IPS-NIHi7 (cell line): ENCODE measurements around the gene PPP3CA.
"Not testable (repeated sequence)": the region's sequence is repeated elsewhere in the genome, so short reads cannot be mapped to it uniquely, and the experiment has no call there.

ENCODE experiments used
- DNase-seq: peaks from one replicate; pipeline ENCODE4 v3.0.0; 2012; ENCODE audit warnings: mixed read lengths; ENCODE audit errors: extremely low spot score

PPP3CA gene

DNA sequence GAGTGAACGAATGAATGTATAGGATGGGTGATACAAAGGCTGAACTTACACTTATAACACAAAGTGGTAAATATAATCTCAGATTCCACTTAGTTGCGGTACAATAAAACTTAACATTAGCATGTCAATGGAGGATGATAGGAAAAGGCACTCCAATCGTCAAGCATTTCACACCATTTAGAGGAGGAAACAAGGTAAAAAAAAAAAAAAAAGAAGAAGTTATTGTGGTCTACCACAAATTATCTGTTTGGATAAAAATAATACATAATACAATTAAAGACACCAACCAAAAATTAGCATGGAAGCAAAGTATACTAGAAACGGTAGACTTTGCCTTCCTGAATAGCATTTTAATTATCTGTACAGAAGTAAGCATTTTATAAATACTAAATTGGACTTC lies 205.5 kb downstream of the PPP3CA start:
- DNase-seq = no peak

DNA sequence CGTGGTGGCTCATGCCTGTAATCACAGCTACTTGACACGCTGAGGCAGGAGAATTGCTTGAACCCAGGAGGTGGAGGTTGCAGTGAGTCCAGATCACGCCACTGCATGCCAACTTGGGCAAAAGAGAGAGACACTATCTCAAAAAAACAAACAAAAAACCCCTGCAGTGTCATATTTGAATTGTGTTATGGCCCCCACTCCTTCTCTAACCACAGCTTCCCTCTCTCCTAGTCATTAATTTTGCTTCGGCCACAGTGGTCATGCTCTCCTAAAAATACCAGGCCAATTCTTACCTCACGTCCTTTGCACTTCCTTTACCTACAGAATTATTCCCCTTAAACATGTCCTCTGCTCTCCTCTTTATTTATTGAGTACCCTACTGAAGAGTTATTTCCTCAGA lies 206.1 kb downstream of the PPP3CA start:
- DNase-seq = no peak

DNA sequence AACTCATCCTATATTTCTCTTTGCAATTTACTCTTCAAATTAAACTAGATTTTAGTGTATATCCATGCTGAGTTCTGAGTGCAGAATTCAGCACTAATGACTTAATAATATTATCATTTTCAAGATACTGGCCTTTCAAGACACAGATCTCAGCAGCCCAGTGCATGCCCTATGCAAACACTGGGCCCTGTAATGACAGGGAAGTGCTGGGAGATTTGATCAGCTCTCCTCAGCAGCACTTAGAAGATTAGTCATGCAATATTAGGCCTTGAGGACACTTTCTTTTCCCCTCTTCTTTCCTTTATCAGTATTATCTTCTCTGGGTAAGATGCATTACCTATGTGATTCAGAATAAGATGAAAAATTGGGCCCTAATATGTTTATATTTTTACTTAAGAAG lies 207.1 kb downstream of the PPP3CA start:
- DNase-seq = no peak

DNA sequence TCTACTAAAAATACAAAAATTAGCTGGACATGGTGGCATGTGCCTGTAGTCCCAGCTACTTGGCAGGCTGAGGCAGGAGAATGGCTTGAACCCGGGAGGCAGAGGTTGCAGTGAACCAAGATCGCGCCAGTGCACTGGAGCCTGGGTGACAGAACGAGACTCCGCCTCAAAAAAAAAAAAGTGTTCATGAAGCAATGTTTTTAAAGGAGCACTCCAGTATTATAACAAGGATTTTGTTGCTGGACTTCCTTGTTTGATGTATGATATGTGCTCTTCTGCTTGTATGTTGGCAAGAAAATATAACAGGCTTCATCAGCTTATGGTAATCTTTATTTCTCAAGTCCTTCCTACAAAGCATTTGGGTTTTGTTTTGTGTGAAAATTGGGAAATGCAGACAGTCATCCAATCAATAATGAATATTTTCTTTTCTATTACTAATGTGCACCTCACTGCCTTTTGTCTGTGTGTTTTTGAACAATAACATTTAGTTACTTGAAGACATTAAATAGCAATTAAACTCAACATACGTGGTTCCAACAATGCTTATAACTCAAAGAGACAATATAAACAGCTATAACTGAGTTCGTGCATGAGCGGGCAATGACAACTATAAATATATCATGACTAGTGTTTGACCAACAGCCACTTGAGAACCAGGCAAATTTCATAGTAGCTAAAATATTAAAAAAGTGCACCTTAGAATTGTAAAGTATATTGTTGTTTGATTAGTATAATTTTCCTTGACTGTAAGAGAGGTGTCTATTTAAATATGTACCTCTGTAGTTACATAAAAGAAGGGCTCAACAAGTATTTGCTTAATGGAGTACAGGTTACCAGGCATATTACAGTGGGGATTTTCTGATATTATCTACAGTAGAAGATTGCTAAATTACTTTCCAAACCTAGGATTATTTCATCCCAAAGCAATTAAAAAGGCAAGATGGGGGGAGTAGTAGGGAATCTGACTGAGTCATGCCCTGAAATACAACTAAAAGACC lies 210.7 kb downstream of the PPP3CA start:
- no peak for DNase-seq

DNA sequence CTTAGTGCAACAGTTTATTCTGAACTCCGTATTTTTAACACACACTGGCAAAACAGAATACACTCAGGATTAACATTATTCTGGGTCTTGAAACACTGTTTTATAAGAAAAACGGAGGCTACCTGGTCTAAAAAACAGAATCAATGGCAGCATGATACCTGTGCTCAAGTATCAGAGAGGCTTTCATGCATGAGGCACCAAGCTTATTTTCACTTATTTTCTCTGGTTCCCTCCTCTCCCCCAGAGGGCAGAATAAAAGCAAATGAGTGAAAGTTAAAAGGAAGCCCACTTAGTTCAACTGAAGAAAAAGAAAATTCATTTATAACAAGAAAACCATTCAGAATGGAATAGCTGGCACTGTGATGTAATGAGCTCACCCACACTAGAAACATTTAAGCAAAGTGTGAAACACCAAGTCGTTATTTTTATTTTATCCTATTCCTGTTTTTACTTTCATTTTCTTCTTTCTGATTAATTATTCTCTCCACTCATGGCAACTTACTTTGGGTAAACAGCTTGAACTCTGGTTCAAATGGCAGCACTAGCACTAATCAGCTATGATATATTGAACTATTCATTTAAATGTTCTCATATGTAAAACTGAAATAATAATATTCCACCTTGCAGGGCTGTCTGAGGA lies 211.8 kb downstream of the PPP3CA start:
- no peak for DNase-seq

DNA sequence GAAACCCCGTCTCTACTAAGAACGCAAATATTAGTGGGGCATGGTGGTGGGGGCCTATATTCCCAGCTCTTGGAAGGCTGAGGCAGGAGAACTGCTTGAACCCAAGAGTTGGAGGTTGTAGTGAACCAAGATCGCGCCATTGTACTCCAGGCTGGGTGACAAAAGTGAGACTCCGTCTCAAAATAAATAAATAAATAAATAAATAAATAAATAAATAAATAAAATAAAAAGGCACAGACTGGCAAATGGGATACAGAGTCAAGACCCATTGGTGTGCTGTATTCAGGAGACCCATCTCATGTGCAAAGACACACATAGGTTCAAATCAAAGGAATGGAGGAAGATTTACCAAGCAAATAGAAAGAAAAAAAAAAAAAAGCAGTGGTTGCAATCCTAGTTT lies 216.3 kb downstream of the PPP3CA start:
- not testable (repeated sequence) for DNase-seq

DNA sequence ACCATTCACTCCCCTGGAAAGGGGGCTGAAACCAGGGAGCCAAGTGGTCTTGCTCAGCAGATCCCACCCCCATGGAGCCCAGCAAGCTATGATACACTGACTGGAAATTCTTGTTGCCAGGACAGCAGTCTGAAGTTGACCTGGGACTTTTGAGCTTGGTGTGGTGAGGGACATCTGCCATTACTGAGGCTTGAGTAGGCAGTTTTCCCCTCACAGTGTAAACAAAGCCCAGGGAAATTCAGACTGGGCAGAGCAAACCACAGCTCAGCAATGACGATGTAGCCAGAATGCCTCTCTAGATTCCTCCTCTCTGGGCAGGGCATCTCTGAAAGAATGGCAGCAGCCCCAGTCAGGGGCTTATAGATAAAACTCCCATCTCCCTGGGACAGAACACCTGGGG lies 218.4 kb downstream of the PPP3CA start:
- not testable (repeated sequence) for DNase-seq

DNA sequence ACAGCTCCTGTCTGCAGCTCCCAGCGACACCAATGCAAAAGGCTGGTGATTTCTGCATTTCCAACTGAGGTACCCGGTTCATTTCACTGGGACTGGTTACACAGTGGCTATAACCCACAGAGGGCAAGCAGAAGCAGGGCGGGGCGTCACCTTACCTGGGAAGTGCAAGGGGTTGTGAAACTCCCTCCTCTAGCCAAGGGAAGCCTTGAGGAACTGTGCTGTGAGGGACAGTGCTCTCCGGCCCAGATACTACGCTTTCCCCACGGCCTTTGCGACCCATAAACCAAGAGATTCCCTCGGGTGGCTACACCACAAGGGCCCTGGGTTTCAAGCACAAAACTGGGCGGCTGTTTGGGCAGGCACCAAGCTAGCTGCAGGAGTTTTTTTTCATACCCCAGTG lies 218.9 kb downstream of the PPP3CA start:
- no peak for DNase-seq

DNA sequence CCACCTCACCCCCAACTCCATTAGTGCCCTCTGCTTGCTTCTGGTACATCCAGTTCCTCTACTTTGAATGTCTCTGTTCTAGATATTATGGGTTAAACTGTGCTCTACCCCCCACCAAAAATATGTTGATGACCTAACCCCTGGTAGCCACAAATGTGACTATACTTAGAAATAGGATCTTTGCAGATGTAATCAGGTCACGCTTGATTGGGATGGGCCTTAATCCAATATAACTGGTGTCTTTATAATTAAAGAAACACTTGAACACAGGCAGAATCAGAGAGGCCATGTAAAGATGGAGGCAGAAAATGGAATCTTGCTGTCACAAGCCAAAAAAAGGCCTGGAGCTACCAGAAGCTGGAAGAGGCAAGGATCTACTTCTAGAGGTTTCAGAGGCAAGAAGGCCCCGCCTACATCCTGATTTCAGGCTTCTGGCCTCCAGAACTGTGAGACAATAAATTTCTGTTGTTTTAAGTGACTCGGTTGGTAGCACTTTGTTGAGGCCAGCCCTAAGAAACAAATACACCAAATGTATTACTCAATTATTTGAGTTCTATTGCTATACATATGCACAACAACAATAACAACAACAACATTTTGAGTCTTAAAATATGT lies 220.0 kb downstream of the PPP3CA start:
- no peak for DNase-seq

DNA sequence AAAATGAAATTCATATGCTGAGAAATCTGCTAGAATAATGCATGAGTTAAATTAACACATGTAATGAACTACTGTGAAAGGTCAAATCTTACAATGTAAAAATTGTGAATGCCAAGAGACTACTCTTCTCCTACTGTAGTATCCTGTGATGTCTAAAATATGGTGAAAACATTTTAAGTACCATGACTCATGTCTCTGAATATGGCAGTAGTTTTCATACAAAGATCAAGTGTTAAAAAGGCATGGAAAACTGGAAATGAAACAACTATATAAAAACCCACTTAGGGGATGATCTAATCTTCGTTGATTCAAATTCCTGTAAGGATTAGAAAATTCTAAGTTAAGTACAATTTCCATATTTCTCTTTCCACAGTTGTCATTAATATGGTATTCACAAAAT lies 221.3 kb downstream of the PPP3CA start:
- no peak for DNase-seq

DNA sequence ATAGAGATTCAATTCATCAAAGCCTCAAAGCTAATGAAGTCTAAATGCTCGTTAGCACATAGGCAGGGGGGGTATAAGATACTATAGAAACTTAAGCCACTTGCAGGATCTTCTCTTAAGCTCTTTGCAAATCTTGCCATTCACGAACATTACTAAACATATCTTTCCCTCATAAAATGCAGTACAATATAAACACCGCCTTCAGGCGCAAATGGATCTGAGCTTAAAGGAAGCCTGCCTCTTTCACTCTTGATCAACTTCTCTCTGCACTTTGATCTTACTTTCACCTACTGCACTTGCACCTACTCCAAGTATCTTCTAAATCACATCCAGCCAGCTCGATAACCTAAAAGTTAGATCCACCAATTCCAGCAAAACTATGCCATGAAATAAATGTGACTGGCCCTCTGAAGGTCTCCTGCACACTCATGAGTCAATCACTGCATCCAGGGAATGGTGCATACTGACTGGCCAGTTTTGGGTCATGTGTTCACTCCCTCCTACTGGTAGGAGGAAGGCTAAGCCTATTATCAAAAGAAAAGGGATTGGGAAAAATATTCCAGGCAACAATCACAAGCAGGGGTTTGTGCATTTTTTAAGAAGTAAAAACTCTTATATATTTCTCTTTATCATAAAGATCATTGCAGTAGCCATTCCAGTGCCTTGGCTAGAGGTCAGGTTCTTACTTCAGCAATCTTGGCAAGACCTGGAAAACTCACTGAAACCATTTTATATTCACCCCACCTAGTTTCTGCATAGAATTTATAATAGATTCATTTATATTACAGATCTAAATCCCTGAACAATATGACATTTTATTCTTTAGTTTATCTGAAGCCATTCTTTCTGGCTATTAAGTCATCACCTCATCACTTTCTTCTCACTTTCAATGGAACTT lies 222.0 kb downstream of the PPP3CA start:
- DNase-seq = no peak

DNA sequence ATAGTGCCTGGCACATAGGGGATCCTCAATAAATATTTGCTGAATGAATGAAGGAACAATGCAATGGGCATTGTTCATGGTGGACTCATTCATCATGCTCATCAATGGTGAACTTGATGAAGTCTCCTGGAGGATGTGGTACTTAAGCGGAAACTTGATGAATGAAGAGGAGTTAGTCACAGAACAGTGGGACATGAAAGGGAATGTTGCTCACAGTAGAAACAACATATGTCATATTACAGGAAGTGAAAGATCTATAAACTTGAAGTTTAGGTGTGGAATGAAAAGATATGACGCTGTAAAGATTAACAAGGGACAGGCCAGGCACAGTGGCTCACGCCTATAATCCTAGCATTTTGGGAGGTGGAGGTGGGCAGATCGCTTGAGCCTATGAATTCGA lies 224.1 kb downstream of the PPP3CA start:
- DNase-seq = no peak

DNA sequence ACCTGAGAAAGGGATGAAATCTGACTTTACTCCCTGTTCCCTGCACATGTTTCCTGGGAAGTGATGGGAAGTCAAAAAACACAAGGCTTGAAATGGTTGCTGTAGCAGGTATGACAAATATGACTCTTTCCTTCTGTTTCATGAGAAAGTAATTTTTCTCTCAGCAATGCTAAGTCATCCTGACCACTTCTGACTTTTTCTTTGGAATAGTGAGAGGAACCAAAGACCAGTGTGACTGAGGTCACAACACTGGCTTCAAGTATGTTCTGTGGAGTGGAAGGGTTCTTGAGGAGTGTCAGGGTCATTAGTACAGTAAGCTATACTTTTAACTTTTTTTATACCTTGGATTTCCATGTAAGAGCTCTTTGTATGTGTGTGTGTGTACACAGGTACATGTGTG lies 225.3 kb downstream of the PPP3CA start:
- no peak for DNase-seq

DNA sequence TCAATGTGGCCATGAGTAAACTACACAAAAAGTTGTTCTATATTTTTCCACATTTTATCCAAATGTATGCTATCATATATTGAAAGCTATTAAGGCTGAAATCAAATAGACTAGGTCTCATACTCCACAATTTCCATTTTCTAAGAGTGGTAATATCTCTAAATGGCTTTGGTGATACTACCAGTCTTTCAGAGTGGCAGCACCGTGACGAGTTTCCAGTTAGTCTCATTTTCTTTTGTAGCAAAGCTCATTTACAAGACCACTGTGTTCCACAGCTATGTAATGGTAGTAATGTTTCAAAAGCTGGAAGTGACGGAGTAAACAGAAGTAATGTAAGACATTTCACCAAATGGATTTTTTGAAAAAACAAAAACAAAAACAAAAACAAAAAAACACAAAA lies 228.2 kb downstream of the PPP3CA start:
- no peak for DNase-seq

DNA sequence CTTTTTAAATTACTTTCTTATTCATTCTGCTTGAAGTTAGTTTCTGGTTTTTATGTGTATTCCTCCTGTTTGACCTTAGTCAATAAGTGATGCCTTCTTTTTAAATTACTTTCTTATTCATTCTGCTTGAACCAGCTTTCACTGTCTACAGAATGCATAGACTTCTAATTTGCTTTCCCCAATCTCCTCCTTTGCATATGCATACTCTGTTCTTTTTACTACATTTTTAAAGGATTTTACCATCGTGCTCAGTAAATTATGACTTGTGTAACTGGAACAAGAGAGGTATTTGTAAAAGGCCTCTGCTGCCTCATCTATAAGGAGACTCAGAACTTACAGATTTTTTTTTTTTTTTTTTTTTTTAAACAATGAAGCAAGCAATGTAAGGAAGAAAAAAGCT lies 228.7 kb downstream of the PPP3CA start:
- no peak for DNase-seq

DNA sequence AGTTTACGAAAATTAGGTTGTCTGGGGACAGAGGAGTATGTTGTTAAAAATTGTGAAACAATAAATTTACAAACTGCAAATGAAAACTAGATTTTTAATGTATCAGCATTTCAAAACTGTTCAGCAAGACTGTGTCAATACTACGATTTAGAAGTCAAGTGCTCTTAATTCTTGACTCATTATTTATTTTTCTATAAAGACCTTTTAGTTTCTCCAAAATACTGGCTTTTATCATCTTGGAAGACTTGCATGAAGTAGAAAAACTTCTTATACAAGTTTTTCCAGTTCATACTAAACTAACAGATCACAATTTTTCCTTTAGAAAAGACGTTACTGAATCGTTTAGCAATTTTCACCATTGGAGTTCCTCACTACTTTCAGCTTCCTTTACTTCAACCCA lies 231.4 kb downstream of the PPP3CA start:
- no peak for DNase-seq

DNA sequence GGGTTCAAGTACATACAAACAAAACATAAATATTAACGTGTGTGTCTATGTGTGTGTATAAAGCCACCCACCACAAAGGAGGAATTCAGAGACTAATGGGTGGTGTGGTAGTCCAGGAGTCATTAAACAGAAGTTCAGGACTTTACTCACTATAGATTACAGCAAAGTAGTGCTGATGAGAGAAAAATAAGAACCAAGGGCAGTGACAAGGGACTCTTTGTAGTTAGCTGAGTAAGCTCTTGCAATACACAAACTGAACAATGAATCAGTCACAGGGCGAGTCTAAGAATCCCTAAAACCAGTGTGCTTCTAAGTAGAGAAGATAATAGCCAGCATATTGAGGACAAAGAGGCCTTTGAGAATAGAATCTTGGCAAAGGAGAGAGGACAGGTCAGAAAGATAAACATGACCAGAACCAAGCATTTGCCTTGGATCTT lies 232.4 kb downstream of the PPP3CA start:
- DNase-seq = peak; percentile 28

DNA sequence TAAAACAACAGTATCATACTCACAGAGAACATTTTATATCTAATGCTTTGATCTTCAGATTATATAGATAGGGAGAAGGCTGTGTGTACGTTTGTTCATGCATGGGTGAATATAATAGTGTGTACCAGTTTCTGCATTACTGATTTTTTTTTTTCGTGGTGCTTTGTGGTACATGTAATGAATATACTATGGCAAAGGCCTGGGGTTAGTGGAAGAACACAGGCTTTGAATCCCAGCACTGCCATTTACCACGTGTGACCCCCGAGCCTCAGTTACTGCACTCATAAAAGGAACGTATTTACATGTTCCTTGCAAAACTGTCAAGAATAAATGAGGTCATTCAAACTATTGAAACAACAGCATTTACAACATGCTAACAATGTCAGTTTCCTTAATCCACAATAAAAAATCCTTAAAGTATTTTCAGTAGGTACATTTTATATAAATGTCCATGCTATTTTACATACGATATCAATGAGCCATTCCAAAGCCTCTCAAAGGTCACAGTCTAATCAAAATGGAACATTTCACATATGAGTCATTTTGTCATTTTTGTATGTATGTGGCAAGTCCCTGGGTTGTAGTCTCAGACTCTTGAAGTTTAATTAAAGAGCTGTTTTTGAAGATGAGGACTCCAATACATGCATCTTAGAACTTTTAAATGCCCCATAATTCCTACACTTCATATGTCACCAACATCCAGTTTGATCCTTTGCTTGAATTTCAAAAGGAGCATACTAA lies 242.8 kb downstream of the PPP3CA start:
- no peak for DNase-seq

DNA sequence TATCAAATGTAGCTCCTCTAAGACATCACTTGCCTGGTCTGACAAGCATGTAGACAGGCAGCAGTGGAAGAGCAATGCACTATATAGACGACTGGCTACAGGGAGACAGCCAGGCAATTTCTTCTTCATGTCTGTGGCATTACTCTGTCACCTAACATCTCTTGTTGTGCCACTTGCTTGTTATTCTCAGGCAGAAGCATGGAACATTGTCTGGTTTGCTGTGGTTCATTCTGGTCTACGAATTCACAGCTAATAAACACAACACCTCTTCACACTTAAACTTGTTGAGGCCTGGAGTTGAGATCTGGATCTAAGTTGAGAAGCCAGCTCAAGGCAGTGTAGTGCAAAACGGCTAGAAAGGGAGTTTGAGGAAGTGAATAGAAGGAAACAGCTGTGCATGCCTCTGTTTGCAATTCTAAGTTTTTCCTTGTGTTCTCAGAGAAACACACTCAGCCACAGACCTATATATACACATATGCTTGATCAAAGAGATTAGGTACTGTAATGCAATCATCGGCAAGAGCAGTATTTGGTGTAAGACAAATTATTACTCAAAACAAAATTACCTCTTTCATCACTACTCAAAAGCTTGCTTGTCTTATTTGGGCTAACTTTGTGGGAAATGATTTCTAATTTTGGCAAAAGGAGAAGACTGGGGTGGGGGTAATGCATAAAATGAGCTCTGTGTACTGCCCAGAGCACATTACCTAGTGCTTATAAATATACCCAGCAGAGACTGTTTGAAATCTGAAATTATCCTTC lies 243.8 kb downstream of the PPP3CA start:
- DNase-seq = no peak

DNA sequence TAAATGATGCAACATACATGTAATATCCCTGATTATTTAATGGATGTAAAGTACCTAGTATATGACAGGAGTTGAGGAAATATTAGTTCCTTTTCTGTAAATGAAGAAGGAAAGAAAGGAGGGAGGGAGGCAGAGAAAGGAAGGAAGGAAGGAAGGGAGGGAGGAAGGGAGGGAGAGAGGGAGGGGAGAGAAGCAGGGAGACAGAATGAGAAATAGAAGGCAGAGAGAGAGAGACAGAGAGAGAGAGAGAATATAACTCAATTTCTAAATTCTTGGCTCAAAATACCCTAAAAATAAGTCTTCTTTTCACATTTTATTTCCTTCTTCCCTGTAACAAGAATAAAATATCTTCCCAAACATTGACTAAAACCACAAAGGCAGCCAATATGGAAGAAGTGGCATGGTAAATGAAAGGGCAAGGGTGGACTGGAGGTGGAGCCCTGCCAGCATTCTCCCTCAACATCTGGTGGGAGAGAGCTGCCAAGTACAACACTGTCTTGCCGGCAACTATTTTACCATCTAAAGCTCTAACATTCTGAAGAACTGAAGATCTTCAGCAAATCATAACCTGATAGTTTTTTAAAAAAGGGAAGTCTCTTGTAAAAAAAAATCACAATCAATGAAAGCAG lies 245.1 kb downstream of the PPP3CA start:
- no peak for DNase-seq
